Ureter (tissue), 1 donor: ENCODE measurements around the gene ACP6. TPM values are rescaled to one million over a fixed set of nuclear protein-coding genes. Genes with fewer than 3 reads are reported as not detected.
"Not testable (repeated sequence)": the region's sequence is repeated elsewhere in the genome, so short reads cannot be mapped to it uniquely, and the experiment has no call there.

ENCODE experiments used
- DNase-seq: peaks from one replicate; pipeline ENCODE4 v3.0.0-alpha.2; 2020; ENCODE audit warnings: low spot score
- total RNA-seq: library from RNA; stranded (reverse); gene quantifications from one replicate; pipeline ENCODE4 v1.2.4, GENCODE V29; 2023
- donor health status: DM: yes; HTN: yes; CAD: no.

The ACP6 gene
- total RNA-seq, 1 donor from 2014 or later, result 64.9 TPM

- no peak for DNase-seq
These were observed 47.6 kb downstream of the ACP6 start for GRCh38 chr1:147622731-147623130.

GRCh38 chr1:147620543-147620942 is 49.8 kb downstream of the ACP6 start:
- no peak for DNase-seq

GRCh38 chr1:147619741-147620140 is 50.6 kb downstream of the ACP6 start:
- DNase-seq, result no peak

GRCh38 chr1:147618771-147619170 is 51.6 kb downstream of the ACP6 start:
- no peak for DNase-seq

- DNase-seq, result no peak
These were observed 52.2 kb downstream of the ACP6 start for GRCh38 chr1:147618077-147618569.

- DNase-seq, result not testable (repeated sequence)
These were observed 55.4 kb downstream of the ACP6 start for GRCh38 chr1:147614966-147615365.

GRCh38 chr1:147613506-147613905 is 56.8 kb downstream of the ACP6 start:
- no peak for DNase-seq

GRCh38 chr1:147612366-147612765 is 58.0 kb downstream of the ACP6 start:
- DNase-seq, result no peak

- no peak for DNase-seq
These were observed 58.7 kb downstream of the ACP6 start for GRCh38 chr1:147611586-147611985.

- DNase-seq, result no peak
These were observed 59.3 kb downstream of the ACP6 start for GRCh38 chr1:147611021-147611426.

GRCh38 chr1:147609358-147609757 is 61.0 kb downstream of the ACP6 start:
- DNase-seq, result no peak

- DNase-seq, result no peak
These were observed 61.7 kb downstream of the ACP6 start for GRCh38 chr1:147608596-147608995.

GRCh38 chr1:147605591-147605990 is 64.7 kb downstream of the ACP6 start:
- no peak for DNase-seq

- no peak for DNase-seq
These were observed 66.3 kb downstream of the ACP6 start for GRCh38 chr1:147603986-147604385.

GRCh38 chr1:147600119-147601111 is 69.9 kb downstream of the ACP6 start:
- DNase-seq, result no peak

- peak; percentile 98 for DNase-seq
These were observed 70.8 kb downstream of the ACP6 start for GRCh38 chr1:147599362-147600118.

- no peak for DNase-seq
These were observed 71.5 kb downstream of the ACP6 start for GRCh38 chr1:147598621-147599361.

GRCh38 chr1:147597010-147597409 is 73.3 kb downstream of the ACP6 start:
- no peak for DNase-seq
